ENCODE data around the gene GMPPB.

GMPPB gene

DNA sequence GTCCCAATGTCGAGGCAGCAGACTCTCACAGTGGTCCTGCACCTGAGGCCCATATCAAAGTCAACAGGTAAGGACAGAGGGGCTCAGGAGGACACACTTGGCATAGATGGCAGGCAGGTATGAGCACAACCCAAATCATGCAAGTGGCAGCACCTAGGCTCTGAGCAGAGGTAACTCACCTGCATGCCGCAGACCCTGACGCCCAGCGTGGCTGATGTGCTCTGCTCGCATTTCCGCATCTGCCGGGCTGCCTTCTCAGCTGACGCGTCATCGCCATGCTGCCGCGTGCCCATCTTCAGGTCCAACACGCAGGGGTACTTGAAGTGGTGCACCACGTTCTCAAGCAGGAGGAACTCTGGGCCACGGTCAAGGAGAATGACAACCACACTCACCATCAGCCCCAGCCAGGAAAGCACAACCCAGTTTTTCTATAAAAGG lies 4.2 kb upstream of the GMPPB start:
- Histone ChIP-seq H3K27ac (no peak overlapping the region), H3K4me3 (ENCODE audit: low read depth, low read length) (no peak overlapping the region), H3K36me3 (peaks cover 57% of the 10 kb centered on the region), H3K27me3 (ENCODE audit: insufficient read depth, low read depth, severe bottlenecking) (no peaks in the 10 kb centered on the region), H3K9me3 (ENCODE audit: severe bottlenecking) (no peaks in the 10 kb centered on the region)
- TF ChIP-seq, protein P1, sequence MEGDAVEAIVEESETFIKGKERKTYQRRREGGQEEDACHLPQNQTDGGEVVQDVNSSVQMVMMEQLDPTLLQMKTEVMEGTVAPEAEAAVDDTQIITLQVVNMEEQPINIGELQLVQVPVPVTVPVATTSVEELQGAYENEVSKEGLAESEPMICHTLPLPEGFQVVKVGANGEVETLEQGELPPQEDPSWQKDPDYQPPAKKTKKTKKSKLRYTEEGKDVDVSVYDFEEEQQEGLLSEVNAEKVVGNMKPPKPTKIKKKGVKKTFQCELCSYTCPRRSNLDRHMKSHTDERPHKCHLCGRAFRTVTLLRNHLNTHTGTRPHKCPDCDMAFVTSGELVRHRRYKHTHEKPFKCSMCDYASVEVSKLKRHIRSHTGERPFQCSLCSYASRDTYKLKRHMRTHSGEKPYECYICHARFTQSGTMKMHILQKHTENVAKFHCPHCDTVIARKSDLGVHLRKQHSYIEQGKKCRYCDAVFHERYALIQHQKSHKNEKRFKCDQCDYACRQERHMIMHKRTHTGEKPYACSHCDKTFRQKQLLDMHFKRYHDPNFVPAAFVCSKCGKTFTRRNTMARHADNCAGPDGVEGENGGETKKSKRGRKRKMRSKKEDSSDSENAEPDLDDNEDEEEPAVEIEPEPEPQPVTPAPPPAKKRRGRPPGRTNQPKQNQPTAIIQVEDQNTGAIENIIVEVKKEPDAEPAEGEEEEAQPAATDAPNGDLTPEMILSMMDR (IDR thresholded peaks at IDR 0.05; ENCODE audit: low read depth, low read length): no peak
- DNase-seq: no peak

DNA sequence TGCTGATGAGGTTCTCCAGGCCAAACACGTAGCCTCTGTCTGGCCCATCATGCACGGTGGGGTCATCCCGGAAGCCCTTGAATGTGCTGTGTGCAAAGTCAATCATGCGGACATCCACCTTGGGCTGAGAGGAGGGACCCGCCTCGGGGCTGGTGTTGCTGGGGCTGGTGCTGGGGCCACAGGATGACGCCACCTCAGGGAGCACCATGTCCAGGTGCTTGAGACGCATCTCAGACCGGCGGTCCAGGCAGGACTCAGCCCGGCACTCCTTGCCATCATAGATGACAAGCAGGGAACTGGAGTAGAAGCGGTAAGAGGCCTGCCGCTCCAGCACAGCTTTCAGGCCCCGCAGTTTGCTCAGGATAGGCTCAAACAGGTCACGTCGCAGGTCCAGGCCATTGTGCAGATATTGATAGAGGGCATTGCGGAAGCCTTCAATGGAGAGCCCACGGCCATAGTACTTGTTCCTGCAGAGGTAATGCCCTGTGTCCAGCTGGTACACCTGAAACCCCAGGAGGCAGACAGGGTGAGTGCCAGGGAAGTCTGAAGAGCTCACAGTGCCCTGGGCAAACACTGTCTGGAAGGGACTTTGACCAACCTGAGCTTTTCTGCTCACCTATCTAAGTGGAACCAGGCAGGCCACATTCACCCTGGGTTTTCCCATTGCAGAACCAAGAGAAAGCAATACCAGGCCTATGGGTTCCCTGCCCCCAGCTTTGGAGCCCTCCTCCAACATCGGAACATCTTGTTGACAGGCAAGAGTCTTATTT lies 3.6 kb upstream of the GMPPB start:
- H3K4me3 ChIP-seq (ENCODE audit: low read depth, low read length): no peak overlapping the region
- TF ChIP-seq, protein P1 (IDR thresholded peaks at IDR 0.05; ENCODE audit: low read depth, low read length): no peak
- H3K9me3 ChIP-seq (ENCODE audit: severe bottlenecking): no peaks in the 10 kb centered on the region
- DNase-seq: no peak
- H3K36me3 ChIP-seq: peaks cover 57% of the 10 kb centered on the region
- H3K27ac ChIP-seq: no peak overlapping the region
- H3K27me3 ChIP-seq (ENCODE audit: insufficient read depth, low read depth, severe bottlenecking): no peaks in the 10 kb centered on the region

DNA sequence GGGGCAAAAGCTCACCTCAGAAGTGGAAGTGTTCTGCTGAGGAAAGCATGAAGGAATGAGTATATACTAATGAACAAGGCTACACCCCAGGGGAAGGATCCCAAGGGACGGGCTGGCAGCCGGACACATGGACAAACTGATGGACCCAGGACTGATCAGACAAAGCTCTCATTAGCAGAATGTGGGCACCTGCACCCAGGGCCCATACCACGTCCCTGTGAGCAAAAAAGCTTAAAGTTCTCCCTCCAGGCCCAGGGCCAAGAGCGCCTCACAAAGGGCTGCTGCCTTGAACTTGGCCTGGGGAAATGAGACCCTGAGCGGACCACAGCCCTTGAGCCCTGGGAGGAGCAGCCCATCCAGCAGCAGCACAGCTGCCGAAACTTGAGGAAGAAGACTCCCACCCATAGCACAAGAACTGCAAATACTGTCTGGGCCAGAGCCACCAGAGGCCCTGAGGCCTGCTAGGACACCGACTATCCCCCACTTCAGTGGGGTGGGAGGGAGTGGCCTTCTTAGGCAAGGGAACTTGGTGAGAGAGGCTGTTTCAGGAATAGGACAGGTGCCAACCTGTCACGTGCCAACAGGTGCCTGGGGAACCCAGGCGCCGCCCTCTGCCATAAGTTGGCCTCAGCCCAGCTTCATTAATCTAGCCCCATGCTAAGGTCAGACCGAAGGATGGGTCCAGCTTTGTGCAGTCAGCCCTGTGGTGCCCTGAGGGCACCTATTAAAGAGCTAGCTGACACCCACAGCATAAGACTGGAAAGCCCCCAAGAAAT lies 2.3 kb upstream of the GMPPB start:
- Histone ChIP-seq H3K27ac (no peak overlapping the region), H3K4me3 (ENCODE audit: low read depth, low read length) (no peak overlapping the region), H3K27me3 (ENCODE audit: insufficient read depth, low read depth, severe bottlenecking) (no peaks in the 10 kb centered on the region), H3K9me3 (ENCODE audit: severe bottlenecking) (no peaks in the 10 kb centered on the region), H3K36me3 (peaks cover 59% of the 10 kb centered on the region)
- DNase-seq: no peak
- TF ChIP-seq, protein P1 (IDR thresholded peaks at IDR 0.05; ENCODE audit: low read depth, low read length): no peak

DNA sequence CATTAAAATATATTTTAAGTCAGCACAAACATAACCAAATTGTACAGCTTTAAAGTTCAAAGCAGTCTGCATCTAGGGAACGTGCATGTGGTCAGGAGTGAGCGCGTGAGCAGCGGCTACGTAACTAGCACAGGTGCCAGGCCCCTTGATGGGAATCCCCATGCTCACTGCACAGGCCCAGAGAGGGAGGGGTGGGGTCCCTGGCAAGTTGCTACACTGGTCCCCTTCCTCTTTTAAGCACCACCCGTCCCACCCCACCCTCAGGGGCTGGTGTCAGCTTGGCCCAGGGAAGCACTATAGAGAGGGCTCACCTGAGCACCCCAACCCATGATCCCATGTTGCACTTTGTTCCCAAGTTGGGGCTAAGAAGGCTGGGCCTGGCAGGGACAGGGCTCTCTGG lies 835 bp upstream of the GMPPB start:
- Histone ChIP-seq H3K36me3 (peaks cover 59% of the 10 kb centered on the region), H3K27ac (peak overlapping the region; percentile 86), H3K27me3 (ENCODE audit: insufficient read depth, low read depth, severe bottlenecking) (no peaks in the 10 kb centered on the region), H3K4me3 (ENCODE audit: low read depth, low read length) (peak overlapping the region; percentile 88), H3K9me3 (ENCODE audit: severe bottlenecking) (no peaks in the 10 kb centered on the region)
- DNase-seq: no peak
- TF ChIP-seq, protein P1 (IDR thresholded peaks at IDR 0.05; ENCODE audit: low read depth, low read length): no peak

DNA sequence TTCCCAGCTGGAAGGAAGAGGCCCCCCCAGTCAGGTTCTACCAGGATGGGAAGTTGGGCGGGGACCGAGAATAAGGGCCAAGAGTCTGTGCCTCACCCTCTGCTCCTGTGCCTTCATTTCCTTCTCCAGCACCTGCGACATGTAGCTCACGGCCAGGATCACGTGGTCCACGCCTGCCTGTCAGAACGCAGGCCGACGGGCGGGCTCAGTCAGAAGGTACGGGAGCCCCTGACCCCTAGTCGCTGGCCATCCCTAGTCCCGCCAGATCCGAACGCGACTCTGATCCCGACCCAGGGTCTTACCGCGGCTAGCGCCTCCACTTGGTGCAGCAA lies 489 bp downstream of the GMPPB start:
- Histone ChIP-seq H3K36me3 (peaks cover 58% of the 10 kb centered on the region), H3K9me3 (ENCODE audit: severe bottlenecking) (no peaks in the 10 kb centered on the region), H3K27me3 (ENCODE audit: insufficient read depth, low read depth, severe bottlenecking) (no peaks in the 10 kb centered on the region), H3K4me3 (ENCODE audit: low read depth, low read length) (peak overlapping the region; percentile 88), H3K27ac (peak overlapping the region; percentile 94)
- peak; percentile 60 for DNase-seq
- TF ChIP-seq, protein P1 (IDR thresholded peaks at IDR 0.05; ENCODE audit: low read depth, low read length): 0 out of 2 replicates have a peak, but pooled peaks have one; percentile 0
